ENCODE results near the gene TRIM38. TPM values are rescaled to one million over a fixed set of nuclear protein-coding genes. Genes with fewer than 3 reads are reported as not detected.

Gene TRIM38
- total RNA-seq, 4 donors from 2014 or later, result 7.7 to 9.0 (median 8.5) TPM

DNA sequence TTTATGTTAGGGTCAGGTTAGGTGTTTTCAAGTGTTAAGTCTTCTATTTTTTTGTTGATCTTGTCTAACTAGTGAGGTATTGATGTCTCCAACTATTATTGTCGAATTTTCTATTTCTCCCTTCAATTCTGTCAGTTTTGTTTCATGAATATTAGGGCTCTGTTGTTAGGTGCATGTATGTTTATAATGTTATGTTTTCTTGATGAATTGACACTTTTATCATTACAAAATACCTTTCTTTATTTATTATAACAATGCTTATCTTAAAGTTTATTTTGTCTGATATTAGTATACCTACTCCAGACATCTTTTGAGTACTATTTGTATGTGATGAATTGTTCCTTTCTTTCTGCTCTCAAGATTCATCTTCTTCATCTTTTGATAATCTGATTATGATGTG is 12.9 kb upstream of the TRIM38 start:
- Histone ChIP-seq H3K4me3 (no peak overlapping the region), H3K36me3 (no peaks in the 10 kb centered on the region), H3K27ac (no peak overlapping the region), H3K4me1 (no peaks in the 10 kb centered on the region), H3K27me3 (no peaks in the 10 kb centered on the region), H3K9me3 (no peaks in the 10 kb centered on the region)
- no peak for DNase-seq
- no peak for TF ChIP-seq POLR2A (IDR thresholded peaks at IDR 0.05)
- TF ChIP-seq, protein P1, sequence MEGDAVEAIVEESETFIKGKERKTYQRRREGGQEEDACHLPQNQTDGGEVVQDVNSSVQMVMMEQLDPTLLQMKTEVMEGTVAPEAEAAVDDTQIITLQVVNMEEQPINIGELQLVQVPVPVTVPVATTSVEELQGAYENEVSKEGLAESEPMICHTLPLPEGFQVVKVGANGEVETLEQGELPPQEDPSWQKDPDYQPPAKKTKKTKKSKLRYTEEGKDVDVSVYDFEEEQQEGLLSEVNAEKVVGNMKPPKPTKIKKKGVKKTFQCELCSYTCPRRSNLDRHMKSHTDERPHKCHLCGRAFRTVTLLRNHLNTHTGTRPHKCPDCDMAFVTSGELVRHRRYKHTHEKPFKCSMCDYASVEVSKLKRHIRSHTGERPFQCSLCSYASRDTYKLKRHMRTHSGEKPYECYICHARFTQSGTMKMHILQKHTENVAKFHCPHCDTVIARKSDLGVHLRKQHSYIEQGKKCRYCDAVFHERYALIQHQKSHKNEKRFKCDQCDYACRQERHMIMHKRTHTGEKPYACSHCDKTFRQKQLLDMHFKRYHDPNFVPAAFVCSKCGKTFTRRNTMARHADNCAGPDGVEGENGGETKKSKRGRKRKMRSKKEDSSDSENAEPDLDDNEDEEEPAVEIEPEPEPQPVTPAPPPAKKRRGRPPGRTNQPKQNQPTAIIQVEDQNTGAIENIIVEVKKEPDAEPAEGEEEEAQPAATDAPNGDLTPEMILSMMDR (IDR thresholded peaks at IDR 0.05), result no peak
- WGBS, 2 donors, result 78 to 85% methylated on average over 1 of the region's 1 CpG
- intact Hi-C loops (cut with DNase I), result no loop called here

- intact Hi-C loops (cut with DNase I), result no loop called here
- Histone ChIP-seq H3K4me3 (no peak overlapping the region), H3K9me3 (no peaks in the 10 kb centered on the region), H3K27ac (no peak overlapping the region), H3K27me3 (no peaks in the 10 kb centered on the region), H3K36me3 (no peaks in the 10 kb centered on the region), H3K4me1 (no peaks in the 10 kb centered on the region)
- WGBS, 2 donors, result 43 to 64% methylated on average over 4 of the region's 4 CpGs
- no peak for DNase-seq
- TF ChIP-seq POLR2A (IDR thresholded peaks at IDR 0.05), result no peak
- TF ChIP-seq, protein P1 (IDR thresholded peaks at IDR 0.05), result no peak
Measured at GRCh38 chr6:25950297-25950696, 12.3 kb upstream of the TRIM38 start.

DNA sequence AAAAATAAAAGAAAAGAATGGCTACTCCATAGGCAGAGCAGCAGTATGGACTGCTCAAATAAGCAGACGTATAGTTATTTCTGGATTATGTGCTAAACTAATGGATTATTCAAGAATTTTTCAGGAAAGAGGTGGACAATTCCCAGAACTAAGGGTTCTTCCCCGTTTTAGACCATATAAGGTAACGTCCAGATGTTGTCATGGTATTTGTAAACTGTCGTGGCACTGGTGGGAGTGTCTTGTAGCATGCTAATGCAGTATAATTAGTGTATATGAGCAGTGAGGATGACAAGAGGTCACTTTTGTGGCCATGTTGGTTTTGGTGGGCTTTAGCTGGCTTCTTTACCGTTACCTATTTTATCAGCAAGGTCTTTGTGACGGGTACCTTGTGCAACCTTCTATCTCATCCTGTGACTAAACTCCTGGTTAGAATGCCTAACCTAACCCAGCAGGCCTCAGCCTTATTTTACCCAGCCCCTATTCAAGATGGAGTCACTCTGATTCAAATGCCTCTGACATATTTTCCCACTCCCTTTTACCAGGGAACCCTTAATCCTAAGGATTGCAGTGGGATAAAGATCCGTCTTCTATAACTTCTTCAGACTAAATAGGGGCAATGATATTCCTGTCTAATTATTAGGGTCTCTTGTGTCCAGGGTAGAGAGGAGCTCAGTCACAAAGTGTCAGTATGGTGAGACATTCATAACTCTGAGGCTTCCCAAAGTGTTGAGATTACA is 11.1 kb upstream of the TRIM38 start:
- H3K36me3 ChIP-seq, result no peaks in the 10 kb centered on the region
- 86 to 90% methylated on average over 7 of the region's 7 CpGs for WGBS, 2 donors
- no peak for DNase-seq
- H3K27me3 ChIP-seq, result no peaks in the 10 kb centered on the region
- no peak for TF ChIP-seq POLR2A (IDR thresholded peaks at IDR 0.05)
- TF ChIP-seq, protein P1 (IDR thresholded peaks at IDR 0.05), result no peak
- H3K4me1 ChIP-seq, result no peaks in the 10 kb centered on the region
- H3K27ac ChIP-seq, result no peak overlapping the region
- no peak overlapping the region for H3K4me3 ChIP-seq
- H3K9me3 ChIP-seq, result no peaks in the 10 kb centered on the region
- intact Hi-C loops (cut with DNase I), result no loop called here

GRCh38 chr6:25952535-25952934 is 10.1 kb upstream of the TRIM38 start:
- no peak for DNase-seq
- H3K27ac ChIP-seq, result no peak overlapping the region
- 90 to 95% methylated on average over 2 of the region's 2 CpGs for WGBS, 2 donors
- H3K36me3 ChIP-seq, result no peaks in the 10 kb centered on the region
- no peaks in the 10 kb centered on the region for H3K4me1 ChIP-seq
- no peaks in the 10 kb centered on the region for H3K27me3 ChIP-seq
- intact Hi-C loops (cut with DNase I), result no loop called here
- no peak overlapping the region for H3K4me3 ChIP-seq
- TF ChIP-seq, protein P1 (IDR thresholded peaks at IDR 0.05), result no peak
- TF ChIP-seq POLR2A (IDR thresholded peaks at IDR 0.05), result no peak
- no peaks in the 10 kb centered on the region for H3K9me3 ChIP-seq

DNA sequence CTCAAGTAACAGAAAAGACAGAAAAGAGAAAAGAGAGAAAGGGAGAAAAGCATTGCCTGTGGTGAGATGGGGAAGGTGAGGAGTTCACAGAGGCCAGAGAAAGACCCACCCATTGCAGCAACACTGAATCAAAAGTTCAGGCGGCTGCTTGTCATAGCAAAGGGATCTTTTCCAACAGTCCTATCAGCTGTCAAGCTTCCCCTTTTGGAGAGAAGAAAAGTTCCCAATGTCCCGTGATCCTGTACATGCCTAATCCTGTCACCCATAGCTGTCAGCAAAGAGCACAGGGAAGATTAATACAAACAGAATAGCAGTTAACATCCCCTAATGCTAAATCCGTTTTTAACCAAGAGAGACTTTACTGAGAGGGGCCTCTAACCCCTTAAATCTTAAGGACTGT is 8.9 kb upstream of the TRIM38 start:
- Histone ChIP-seq H3K27me3 (no peaks in the 10 kb centered on the region), H3K9me3 (no peaks in the 10 kb centered on the region), H3K4me3 (no peak overlapping the region), H3K4me1 (peaks cover 0 to 4% (median 0%) of the 10 kb centered on the region in 3 donors), H3K36me3 (no peaks in the 10 kb centered on the region), H3K27ac (no peak overlapping the region)
- intact Hi-C loops (cut with DNase I), result no loop called here
- 37 to 45% methylated on average over 3 of the region's 3 CpGs for WGBS, 2 donors
- DNase-seq, result no peak
- TF ChIP-seq, protein P1 (IDR thresholded peaks at IDR 0.05), result no peak
- TF ChIP-seq POLR2A (IDR thresholded peaks at IDR 0.05), result no peak

Data from esophagus squamous epithelium (tissue), 5 donors.